Measurements from ENCODE around the gene LEMD1. TPM values are rescaled to one million over a fixed set of nuclear protein-coding genes. Genes with fewer than 3 reads are reported as not detected.

The LEMD1 gene
- total RNA-seq, 4 donors from 2014 or later: not detected

DNA sequence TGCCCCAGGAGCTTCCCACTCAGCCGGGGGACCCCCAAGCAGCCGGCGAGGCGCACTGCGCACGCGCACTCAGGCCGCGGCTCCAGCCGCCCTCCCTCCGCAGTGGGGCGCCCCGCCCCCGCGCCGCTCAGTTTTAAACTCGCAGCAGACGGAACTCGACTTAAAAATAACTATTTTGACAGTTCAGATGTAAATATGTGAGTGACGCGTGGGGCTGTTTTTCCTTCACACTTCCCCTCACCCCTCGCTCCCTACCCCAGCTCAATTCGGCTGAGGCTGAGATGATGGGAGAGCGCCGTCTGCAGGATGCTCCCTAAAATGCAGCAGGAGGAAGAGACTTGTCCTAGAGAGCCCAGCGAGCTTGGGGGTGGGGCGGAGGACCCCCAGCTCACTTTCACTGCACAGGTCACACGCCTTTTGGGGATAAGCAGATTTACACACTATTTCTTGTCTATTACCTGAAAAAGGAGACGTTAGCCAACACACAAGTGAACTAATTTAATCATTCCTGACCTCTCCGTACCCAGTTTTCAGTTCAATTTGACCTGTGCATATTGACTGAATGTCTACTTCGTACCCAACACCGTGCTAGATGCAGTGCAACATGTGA is 8.9 kb upstream of the LEMD1 start:
- Histone ChIP-seq H3K27ac (replicated peaks in 1 of 4) (no peak overlapping the region), H3K4me3 (peak overlapping the region; percentile 53 to 60 (median 56)), H3K36me3 (no peaks in the 10 kb centered on the region), H3K27me3 (peaks cover 0 to 17% (median 3%) of the 10 kb centered on the region in 4 donors), H3K4me1 (peaks cover 5 to 14% (median 12%) of the 10 kb centered on the region in 4 donors), H3K9me3 (no peaks in the 10 kb centered on the region)
- TF ChIP-seq POLR2AphosphoS5 (IDR thresholded peaks at IDR 0.05) (no peak), EP300 (IDR thresholded peaks at IDR 0.05) (no peak), POLR2A (IDR thresholded peaks at IDR 0.05; ENCODE audit: low read depth) (no peak)
- TF ChIP-seq, protein P1, sequence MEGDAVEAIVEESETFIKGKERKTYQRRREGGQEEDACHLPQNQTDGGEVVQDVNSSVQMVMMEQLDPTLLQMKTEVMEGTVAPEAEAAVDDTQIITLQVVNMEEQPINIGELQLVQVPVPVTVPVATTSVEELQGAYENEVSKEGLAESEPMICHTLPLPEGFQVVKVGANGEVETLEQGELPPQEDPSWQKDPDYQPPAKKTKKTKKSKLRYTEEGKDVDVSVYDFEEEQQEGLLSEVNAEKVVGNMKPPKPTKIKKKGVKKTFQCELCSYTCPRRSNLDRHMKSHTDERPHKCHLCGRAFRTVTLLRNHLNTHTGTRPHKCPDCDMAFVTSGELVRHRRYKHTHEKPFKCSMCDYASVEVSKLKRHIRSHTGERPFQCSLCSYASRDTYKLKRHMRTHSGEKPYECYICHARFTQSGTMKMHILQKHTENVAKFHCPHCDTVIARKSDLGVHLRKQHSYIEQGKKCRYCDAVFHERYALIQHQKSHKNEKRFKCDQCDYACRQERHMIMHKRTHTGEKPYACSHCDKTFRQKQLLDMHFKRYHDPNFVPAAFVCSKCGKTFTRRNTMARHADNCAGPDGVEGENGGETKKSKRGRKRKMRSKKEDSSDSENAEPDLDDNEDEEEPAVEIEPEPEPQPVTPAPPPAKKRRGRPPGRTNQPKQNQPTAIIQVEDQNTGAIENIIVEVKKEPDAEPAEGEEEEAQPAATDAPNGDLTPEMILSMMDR (IDR thresholded peaks at IDR 0.05): peak; percentile 78 to 87 (median 80)
- DNase-seq (ENCODE audit: extremely low spot score): no peak
- intact Hi-C loops (cut with DNase I): loop anchor here (5.0 kb wide), 1 partner anchor 74 kb away; the partner anchor contains the start of gene KLHDC8A
- WGBS: 15% methylated on average over 24 of the region's 32 CpGs

DNA sequence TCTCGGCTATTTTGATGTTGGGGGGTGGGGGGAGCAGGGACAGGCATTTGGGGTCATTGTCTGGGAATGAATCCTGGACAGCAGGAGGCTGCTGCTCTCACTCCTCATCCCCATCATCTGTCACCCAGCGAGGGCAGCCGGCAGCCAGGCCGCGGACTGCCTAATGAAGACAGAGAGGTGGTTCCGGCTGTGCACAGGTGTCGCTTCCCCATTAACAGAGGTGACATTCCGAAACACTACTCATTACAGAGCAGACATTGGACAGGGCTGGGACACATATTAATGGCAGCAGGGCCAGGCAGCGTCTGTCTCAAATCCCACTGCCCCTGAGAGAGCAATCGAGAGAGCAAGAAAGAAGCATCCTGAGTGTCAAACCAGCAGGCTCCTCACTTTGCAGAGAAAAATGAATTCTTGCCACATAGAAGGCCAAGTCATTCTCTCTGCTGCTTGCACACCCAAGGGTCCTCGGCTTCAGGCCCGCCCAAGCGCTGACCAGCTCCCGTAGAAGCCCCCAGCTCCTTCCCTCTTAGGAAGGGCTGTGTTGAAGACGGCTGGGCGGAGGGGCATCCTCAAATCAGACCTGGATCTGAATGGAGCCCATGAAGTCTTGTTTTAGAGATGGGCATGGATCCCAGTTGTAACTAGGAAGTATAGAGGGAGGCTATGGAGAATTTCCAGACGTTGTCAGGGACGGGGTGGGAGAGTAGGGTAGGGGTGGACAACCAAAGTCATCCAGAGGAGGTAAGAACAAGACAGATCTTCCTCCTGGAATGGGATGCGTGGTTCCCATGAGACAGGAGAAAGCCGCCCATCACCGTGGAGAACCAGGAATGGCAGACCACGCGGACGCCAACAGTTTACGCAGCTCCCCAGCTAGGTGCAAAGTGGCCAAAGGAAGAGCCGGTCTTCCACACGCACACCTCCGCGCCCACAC is 8.2 kb upstream of the LEMD1 start:
- Histone ChIP-seq H3K4me1 (peaks cover 5 to 14% (median 12%) of the 10 kb centered on the region in 4 donors), H3K4me3 (peak overlapping the region; percentile 53 to 60 (median 56)), H3K9me3 (no peaks in the 10 kb centered on the region), H3K27me3 (peaks cover 0 to 15% (median 0%) of the 10 kb centered on the region in 4 donors), H3K27ac (replicated peaks in 1 of 4) (no peak overlapping the region), H3K36me3 (no peaks in the 10 kb centered on the region)
- TF ChIP-seq, protein P1 (IDR thresholded peaks at IDR 0.05): no peak
- TF ChIP-seq POLR2AphosphoS5 (IDR thresholded peaks at IDR 0.05): no peak
- no peak for TF ChIP-seq POLR2A (IDR thresholded peaks at IDR 0.05; ENCODE audit: low read depth)
- TF ChIP-seq EP300 (IDR thresholded peaks at IDR 0.05): no peak
- intact Hi-C loops (cut with DNase I): loop anchor here (5.0 kb wide), 1 partner anchor 73 kb away; the partner anchor contains the start of gene KLHDC8A
- no peak for DNase-seq (ENCODE audit: extremely low spot score)
- WGBS: 67% methylated on average over 21 of the region's 29 CpGs

DNA sequence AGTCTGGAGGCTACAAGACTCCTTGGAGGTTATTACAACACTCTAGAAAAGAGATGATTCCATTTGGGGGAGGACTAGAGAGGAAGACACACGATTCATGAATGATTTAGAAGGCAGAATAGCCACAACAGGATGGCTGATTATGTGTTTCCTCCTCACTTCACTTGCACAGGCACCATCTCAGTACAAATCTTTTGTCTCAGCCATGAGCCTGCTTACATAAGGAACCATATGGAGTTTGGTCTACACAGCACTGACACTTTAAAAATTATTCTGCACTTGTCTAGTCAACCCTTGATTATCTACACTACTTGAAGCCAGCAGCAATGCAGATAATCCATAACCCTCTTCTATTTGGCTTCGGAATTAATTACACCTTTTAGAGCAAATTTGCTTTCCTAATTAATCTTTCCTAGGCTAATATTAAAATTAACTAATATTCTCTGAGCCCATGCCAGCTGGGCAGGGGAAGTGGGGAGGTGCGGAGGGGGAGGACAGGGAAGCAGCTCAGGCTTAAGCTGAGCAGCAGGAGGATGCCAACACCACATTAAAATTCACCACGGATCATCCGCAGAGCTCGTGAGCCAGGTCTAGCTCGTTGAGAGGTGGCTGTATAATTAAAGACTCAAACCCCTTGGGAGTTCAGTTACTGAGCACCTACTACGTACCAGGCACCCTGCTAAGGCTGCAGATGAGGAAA is 3.2 kb upstream of the LEMD1 start:
- DNase-seq (ENCODE audit: extremely low spot score): no peak
- Histone ChIP-seq H3K4me3 (no peak overlapping the region), H3K27me3 (peaks cover 0 to 16% (median 0%) of the 10 kb centered on the region in 4 donors), H3K9me3 (no peaks in the 10 kb centered on the region), H3K27ac (replicated peaks in 1 of 4) (no peak overlapping the region), H3K4me1 (peaks cover 0 to 6% (median under 1%) of the 10 kb centered on the region in 4 donors), H3K36me3 (no peaks in the 10 kb centered on the region)
- intact Hi-C loops (cut with DNase I): no loop called here
- TF ChIP-seq POLR2AphosphoS5 (IDR thresholded peaks at IDR 0.05): no peak
- no peak for TF ChIP-seq EP300 (IDR thresholded peaks at IDR 0.05)
- TF ChIP-seq, protein P1 (IDR thresholded peaks at IDR 0.05): no peak
- TF ChIP-seq POLR2A (IDR thresholded peaks at IDR 0.05; ENCODE audit: low read depth): no peak
- WGBS: 69% methylated on average over 8 of the region's 8 CpGs

DNA sequence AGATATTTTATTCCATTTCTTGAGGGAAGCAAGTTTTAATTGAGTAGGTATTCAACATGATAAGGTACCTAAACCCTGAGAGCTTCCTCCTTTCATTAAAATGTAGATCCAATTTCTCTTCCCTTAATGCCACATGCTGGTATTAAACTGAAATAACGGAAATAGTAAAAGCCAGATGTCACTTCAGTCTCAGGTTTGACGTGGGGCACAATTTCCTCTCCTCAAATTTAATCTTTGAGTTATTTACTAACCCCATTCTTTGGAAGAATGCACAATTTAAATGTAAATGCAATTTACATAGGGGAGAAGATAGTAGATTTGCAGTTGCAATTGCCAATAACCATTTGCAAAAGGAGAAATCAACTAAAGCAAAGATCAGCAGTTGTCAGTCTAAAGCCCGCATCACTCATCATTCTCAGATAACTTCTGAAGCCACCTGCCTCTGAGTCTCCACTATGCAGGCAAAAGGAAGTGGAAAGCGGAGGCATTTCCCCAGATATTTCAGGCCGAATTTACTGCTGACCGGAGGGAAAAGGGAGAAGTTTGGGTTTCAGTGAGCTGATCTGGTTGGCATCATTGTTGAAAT is 2.1 kb upstream of the LEMD1 start:
- WGBS: 87% methylated on average over 6 of the region's 6 CpGs
- Histone ChIP-seq H3K27ac (replicated peaks in 1 of 4) (no peak overlapping the region), H3K36me3 (no peaks in the 10 kb centered on the region), H3K4me3 (no peak overlapping the region), H3K4me1 (peaks cover 0 to 6% (median 0%) of the 10 kb centered on the region in 4 donors), H3K9me3 (no peaks in the 10 kb centered on the region), H3K27me3 (peaks cover 0 to 16% (median 0%) of the 10 kb centered on the region in 4 donors)
- TF ChIP-seq POLR2AphosphoS5 (IDR thresholded peaks at IDR 0.05): no peak
- no peak for TF ChIP-seq EP300 (IDR thresholded peaks at IDR 0.05)
- TF ChIP-seq, protein P1 (IDR thresholded peaks at IDR 0.05): no peak
- no peak for TF ChIP-seq POLR2A (IDR thresholded peaks at IDR 0.05; ENCODE audit: low read depth)
- DNase-seq (ENCODE audit: extremely low spot score): no peak
- intact Hi-C loops (cut with DNase I): no loop called here
